ENCODE data around the gene VPS51. TPM values are rescaled to one million over a fixed set of nuclear protein-coding genes. Genes with fewer than 3 reads are reported as not detected.

The VPS51 gene
- total and polyA plus RNA-seq, 2 experiments from 2014 or later, result 45.3 to 450 TPM

DNA sequence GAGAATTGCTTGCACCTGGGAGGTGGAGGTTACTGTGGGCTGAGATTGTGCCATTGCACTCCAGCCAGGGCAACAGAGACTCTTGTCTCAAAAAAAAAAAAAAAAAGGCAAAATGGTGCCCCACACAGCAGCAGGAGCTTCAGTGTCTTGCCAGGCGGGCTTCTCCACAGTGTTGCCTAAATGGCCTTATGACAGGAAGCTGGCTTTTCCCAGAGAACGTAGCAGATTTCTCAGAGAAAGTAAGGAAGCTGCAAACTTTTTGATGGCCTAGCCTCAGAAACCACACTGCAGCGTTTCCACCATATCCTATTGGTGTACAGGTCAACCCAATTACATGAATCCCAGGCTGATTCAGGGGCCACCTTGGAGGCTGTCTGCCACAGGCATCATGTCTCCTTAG lies 61.3 kb downstream of the VPS51 start:
- TF ChIP-seq NANOG (IDR thresholded peaks at IDR 0.05; ENCODE audit: borderline replicate concordance), result no peak
- TF ChIP-seq, protein P1, sequence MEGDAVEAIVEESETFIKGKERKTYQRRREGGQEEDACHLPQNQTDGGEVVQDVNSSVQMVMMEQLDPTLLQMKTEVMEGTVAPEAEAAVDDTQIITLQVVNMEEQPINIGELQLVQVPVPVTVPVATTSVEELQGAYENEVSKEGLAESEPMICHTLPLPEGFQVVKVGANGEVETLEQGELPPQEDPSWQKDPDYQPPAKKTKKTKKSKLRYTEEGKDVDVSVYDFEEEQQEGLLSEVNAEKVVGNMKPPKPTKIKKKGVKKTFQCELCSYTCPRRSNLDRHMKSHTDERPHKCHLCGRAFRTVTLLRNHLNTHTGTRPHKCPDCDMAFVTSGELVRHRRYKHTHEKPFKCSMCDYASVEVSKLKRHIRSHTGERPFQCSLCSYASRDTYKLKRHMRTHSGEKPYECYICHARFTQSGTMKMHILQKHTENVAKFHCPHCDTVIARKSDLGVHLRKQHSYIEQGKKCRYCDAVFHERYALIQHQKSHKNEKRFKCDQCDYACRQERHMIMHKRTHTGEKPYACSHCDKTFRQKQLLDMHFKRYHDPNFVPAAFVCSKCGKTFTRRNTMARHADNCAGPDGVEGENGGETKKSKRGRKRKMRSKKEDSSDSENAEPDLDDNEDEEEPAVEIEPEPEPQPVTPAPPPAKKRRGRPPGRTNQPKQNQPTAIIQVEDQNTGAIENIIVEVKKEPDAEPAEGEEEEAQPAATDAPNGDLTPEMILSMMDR (conservative IDR thresholded peaks at IDR 0.05; ENCODE audit: low read depth in 2 of 2), result no peak
- TF ChIP-seq, protein P2, sequence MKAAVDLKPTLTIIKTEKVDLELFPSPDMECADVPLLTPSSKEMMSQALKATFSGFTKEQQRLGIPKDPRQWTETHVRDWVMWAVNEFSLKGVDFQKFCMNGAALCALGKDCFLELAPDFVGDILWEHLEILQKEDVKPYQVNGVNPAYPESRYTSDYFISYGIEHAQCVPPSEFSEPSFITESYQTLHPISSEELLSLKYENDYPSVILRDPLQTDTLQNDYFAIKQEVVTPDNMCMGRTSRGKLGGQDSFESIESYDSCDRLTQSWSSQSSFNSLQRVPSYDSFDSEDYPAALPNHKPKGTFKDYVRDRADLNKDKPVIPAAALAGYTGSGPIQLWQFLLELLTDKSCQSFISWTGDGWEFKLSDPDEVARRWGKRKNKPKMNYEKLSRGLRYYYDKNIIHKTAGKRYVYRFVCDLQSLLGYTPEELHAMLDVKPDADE (IDR thresholded peaks at IDR 0.05), result no peak
- no peak for TF ChIP-seq ZNF114 (CRISPR knock-in tag; IDR thresholded peaks at IDR 0.05)
- TF ChIP-seq EZH2 (IDR thresholded peaks at IDR 0.05; ENCODE audit: low read depth, unreplicated experiment), result no peak
- no peaks in the 10 kb centered on the region for H3K36me3 Mint-ChIP-seq (ENCODE audit: low read depth)
- H3K9me3 Mint-ChIP-seq, result no peaks in the 10 kb centered on the region
- Histone ChIP-seq H3F3A (replicated peaks; ENCODE audit: low read depth) (no peaks in the 10 kb centered on the region), H3K36me3 (ENCODE audit: insufficient read depth) (no peaks in the 10 kb centered on the region), H3K9me2 (ENCODE audit: insufficient read depth) (no peaks in the 10 kb centered on the region), H3K79me2 (replicated peaks; ENCODE audit: insufficient read depth) (no peaks in the 10 kb centered on the region), H4K20me1 (replicated peaks; ENCODE audit: insufficient read depth) (no peaks in the 10 kb centered on the region), H3K27ac (ENCODE audit: low read depth) (no peak overlapping the region), H3K4me3 (no peak overlapping the region), H3K4me2 (no peak overlapping the region), H2AFZ (no peak overlapping the region), H3K27me3 (ENCODE audit: insufficient read depth) (no peaks in the 10 kb centered on the region), H3K4me1 (ENCODE audit: insufficient read depth) (no peaks in the 10 kb centered on the region)
- ATAC-seq, result no peak
- H3K27me3 Mint-ChIP-seq (ENCODE audit: insufficient read depth, low read depth, poor library complexity), result no peaks in the 10 kb centered on the region
- no peak overlapping the region for H3K27ac Mint-ChIP-seq
- DNase-seq (ENCODE audit: low spot score), result no peak
- no peak overlapping the region for H3K4me3 Mint-ChIP-seq
- H3K4me1 Mint-ChIP-seq, result no peaks in the 10 kb centered on the region

DNA sequence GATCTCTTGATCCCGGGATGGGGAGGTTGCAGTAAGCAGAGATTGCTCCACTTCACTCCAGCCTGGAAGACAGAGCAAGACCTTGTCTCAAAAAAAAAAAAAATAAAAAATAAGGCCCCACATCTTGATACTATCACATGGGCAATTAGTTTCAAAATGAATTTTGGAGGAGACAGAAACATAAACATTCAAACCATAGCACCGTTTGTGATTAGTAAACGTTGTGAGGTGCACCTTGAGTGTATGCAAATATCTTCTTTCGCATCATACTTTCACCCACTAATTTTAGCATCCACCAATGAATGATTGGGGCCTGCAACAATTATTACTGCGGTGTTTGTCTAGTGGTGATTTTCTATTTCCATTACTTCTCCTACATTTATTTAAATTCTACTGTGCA lies 63.0 kb downstream of the VPS51 start:
- no peak for TF ChIP-seq EZH2 (IDR thresholded peaks at IDR 0.05; ENCODE audit: low read depth, unreplicated experiment)
- TF ChIP-seq ZNF114 (CRISPR knock-in tag; IDR thresholded peaks at IDR 0.05), result no peak
- H3F3A ChIP-seq (replicated peaks; ENCODE audit: low read depth), result no peaks in the 10 kb centered on the region
- H3K27ac Mint-ChIP-seq, result no peak overlapping the region

DNA sequence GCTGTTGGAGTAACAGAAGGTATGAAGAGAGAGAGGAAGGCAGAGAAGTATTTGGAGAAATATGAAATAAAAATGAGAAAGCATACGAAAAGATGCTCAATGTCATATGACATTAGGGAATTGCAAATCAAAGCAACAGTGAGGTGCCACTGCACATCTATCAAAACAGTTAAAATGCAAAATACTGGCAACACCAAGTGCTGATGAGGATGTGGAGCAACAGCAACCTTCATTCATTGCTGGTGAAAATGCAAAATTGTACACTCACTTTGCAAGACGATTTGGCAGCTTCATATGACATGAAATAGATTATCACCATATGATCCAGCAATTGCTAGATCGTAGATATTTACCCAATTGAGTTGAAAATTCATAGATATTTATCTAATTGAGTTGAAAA lies 64.6 kb downstream of the VPS51 start:
- no peak overlapping the region for H3K27ac Mint-ChIP-seq
- H3K9me3 Mint-ChIP-seq, result no peaks in the 10 kb centered on the region
- Histone ChIP-seq H4K20me1 (replicated peaks; ENCODE audit: insufficient read depth) (no peaks in the 10 kb centered on the region), H3K36me3 (ENCODE audit: insufficient read depth) (no peaks in the 10 kb centered on the region), H3K79me2 (replicated peaks; ENCODE audit: insufficient read depth) (no peaks in the 10 kb centered on the region), H3F3A (replicated peaks; ENCODE audit: low read depth) (no peaks in the 10 kb centered on the region), H3K27me3 (ENCODE audit: insufficient read depth) (no peaks in the 10 kb centered on the region), H3K4me1 (ENCODE audit: insufficient read depth) (no peaks in the 10 kb centered on the region), H3K4me2 (no peak overlapping the region), H3K9me2 (ENCODE audit: insufficient read depth) (no peaks in the 10 kb centered on the region), H3K27ac (ENCODE audit: low read depth) (no peak overlapping the region), H2AFZ (no peak overlapping the region), H3K4me3 (no peak overlapping the region)
- DNase-seq (ENCODE audit: low spot score), result no peak
- H3K27me3 Mint-ChIP-seq (ENCODE audit: insufficient read depth, low read depth, poor library complexity), result peaks cover 3% of the 10 kb centered on the region
- no peak for ATAC-seq
- H3K4me3 Mint-ChIP-seq, result no peak overlapping the region
- H3K36me3 Mint-ChIP-seq (ENCODE audit: low read depth), result no peaks in the 10 kb centered on the region
- H3K4me1 Mint-ChIP-seq, result peaks cover 2% of the 10 kb centered on the region; the same call in 2 of the 3 replicates
- TF ChIP-seq, protein P3, sequence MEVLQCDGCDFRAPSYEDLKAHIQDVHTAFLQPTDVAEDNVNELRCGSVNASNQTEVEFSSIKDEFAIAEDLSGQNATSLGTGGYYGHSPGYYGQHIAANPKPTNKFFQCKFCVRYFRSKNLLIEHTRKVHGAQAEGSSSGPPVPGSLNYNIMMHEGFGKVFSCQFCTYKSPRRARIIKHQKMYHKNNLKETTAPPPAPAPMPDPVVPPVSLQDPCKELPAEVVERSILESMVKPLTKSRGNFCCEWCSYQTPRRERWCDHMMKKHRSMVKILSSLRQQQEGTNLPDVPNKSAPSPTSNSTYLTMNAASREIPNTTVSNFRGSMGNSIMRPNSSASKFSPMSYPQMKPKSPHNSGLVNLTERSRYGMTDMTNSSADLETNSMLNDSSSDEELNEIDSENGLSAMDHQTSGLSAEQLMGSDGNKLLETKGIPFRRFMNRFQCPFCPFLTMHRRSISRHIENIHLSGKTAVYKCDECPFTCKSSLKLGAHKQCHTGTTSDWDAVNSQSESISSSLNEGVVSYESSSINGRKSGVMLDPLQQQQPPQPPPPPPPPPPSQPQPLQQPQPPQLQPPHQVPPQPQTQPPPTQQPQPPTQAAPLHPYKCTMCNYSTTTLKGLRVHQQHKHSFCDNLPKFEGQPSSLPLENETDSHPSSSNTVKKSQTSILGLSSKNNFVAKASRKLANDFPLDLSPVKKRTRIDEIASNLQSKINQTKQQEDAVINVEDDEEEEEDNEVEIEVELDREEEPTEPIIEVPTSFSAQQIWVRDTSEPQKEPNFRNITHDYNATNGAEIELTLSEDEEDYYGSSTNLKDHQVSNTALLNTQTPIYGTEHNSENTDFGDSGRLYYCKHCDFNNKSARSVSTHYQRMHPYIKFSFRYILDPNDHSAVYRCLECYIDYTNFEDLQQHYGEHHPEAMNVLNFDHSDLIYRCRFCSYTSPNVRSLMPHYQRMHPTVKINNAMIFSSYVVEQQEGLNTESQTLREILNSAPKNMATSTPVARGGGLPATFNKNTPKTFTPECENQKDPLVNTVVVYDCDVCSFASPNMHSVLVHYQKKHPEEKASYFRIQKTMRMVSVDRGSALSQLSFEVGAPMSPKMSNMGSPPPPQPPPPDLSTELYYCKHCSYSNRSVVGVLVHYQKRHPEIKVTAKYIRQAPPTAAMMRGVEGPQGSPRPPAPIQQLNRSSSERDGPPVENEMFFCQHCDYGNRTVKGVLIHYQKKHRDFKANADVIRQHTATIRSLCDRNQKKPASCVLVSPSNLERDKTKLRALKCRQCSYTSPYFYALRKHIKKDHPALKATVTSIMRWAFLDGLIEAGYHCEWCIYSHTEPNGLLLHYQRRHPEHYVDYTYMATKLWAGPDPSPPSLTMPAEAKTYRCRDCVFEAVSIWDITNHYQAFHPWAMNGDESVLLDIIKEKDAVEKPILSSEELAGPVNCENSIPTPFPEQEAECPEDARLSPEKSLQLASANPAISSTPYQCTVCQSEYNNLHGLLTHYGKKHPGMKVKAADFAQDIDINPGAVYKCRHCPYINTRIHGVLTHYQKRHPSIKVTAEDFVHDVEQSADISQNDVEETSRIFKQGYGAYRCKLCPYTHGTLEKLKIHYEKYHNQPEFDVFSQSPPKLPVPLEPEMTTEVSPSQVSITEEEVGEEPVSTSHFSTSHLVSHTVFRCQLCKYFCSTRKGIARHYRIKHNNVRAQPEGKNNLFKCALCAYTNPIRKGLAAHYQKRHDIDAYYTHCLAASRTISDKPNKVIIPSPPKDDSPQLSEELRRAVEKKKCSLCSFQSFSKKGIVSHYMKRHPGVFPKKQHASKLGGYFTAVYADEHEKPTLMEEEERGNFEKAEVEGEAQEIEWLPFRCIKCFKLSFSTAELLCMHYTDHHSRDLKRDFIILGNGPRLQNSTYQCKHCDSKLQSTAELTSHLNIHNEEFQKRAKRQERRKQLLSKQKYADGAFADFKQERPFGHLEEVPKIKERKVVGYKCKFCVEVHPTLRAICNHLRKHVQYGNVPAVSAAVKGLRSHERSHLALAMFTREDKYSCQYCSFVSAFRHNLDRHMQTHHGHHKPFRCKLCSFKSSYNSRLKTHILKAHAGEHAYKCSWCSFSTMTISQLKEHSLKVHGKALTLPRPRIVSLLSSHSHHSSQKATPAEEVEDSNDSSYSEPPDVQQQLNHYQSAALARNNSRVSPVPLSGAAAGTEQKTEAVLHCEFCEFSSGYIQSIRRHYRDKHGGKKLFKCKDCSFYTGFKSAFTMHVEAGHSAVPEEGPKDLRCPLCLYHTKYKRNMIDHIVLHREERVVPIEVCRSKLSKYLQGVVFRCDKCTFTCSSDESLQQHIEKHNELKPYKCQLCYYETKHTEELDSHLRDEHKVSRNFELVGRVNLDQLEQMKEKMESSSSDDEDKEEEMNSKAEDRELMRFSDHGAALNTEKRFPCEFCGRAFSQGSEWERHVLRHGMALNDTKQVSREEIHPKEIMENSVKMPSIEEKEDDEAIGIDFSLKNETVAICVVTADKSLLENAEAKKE (CRISPR knock-in tag; IDR thresholded peaks at IDR 0.05), result no peak
- TF ChIP-seq ZNF331 (CRISPR knock-in tag; IDR thresholded peaks at IDR 0.05; ENCODE audit: low read depth), result no peak

More for the DNA sequence above, 63.0 kb downstream of the VPS51 start:
- Histone ChIP-seq H2AFZ (no peak overlapping the region), H3K9me2 (ENCODE audit: insufficient read depth) (no peaks in the 10 kb centered on the region), H4K20me1 (replicated peaks; ENCODE audit: insufficient read depth) (no peaks in the 10 kb centered on the region), H3K27me3 (ENCODE audit: insufficient read depth) (no peaks in the 10 kb centered on the region), H3K4me1 (ENCODE audit: insufficient read depth) (no peaks in the 10 kb centered on the region), H3K4me2 (no peak overlapping the region), H3K36me3 (ENCODE audit: insufficient read depth) (no peaks in the 10 kb centered on the region), H3K27ac (ENCODE audit: low read depth) (no peak overlapping the region), H3K79me2 (replicated peaks; ENCODE audit: insufficient read depth) (no peaks in the 10 kb centered on the region), H3K4me3 (no peak overlapping the region)
- Mint-ChIP-seq H3K9me3 (no peaks in the 10 kb centered on the region), H3K27me3 (ENCODE audit: insufficient read depth, low read depth, poor library complexity) (no peaks in the 10 kb centered on the region), H3K36me3 (ENCODE audit: low read depth) (no peaks in the 10 kb centered on the region), H3K4me3 (no peak overlapping the region), H3K4me1 (no peaks in the 10 kb centered on the region)
- ATAC-seq (no peak), DNase-seq (ENCODE audit: low spot score) (no peak)
